GOT3 (cell line): ENCODE measurements around the gene FOSB.

Experiments
- DNase-seq: peaks from one replicate; lab custom pipeline; 2025; ENCODE audit warnings: mixed read lengths; lab: John Stamatoyannopoulos, UW

Gene FOSB

GRCh38 chr19:45442778-45443461, 24.9 kb upstream of the FOSB start:
- no peak for DNase-seq

- DNase-seq, result peak; percentile 70
Observed at GRCh38 chr19:45443462-45444317, 24.1 kb upstream of the FOSB start.

GRCh38 chr19:45444318-45445041, 23.3 kb upstream of the FOSB start:
- peak; percentile 51 for DNase-seq

- DNase-seq, result no peak
Observed at GRCh38 chr19:45445139-45445538, 22.7 kb upstream of the FOSB start.

- DNase-seq, result no peak
Observed at GRCh38 chr19:45446295-45446694, 21.5 kb upstream of the FOSB start.

- no peak for DNase-seq
Observed at GRCh38 chr19:45446944-45447343, 20.9 kb upstream of the FOSB start.

- DNase-seq, result no peak
Observed at GRCh38 chr19:45448425-45448756, 19.4 kb upstream of the FOSB start.

GRCh38 chr19:45448887-45449299, 18.9 kb upstream of the FOSB start:
- no peak for DNase-seq

- no peak for DNase-seq
Observed at GRCh38 chr19:45450012-45450333, 17.8 kb upstream of the FOSB start.

GRCh38 chr19:45451131-45451849, 16.5 kb upstream of the FOSB start:
- peak; percentile 59 for DNase-seq

- DNase-seq, result no peak
Observed at GRCh38 chr19:45451850-45452387, 15.9 kb upstream of the FOSB start.

- peak; percentile 90 for DNase-seq
Observed at GRCh38 chr19:45455707-45456499, 11.9 kb upstream of the FOSB start.

GRCh38 chr19:45456500-45456815, 11.3 kb upstream of the FOSB start:
- DNase-seq, result no peak

- no peak for DNase-seq
Observed at GRCh38 chr19:45457776-45458175, 10.0 kb upstream of the FOSB start.

- DNase-seq, result no peak
Observed at GRCh38 chr19:45460807-45461347, 6.9 kb upstream of the FOSB start.

- no peak for DNase-seq
Observed at GRCh38 chr19:45462174-45462573, 5.6 kb upstream of the FOSB start.

- no peak for DNase-seq
Observed at GRCh38 chr19:45463241-45463640, 4.6 kb upstream of the FOSB start.

- DNase-seq, result no peak
Observed at GRCh38 chr19:45464274-45464673, 3.5 kb upstream of the FOSB start.

GRCh38 chr19:45464852-45465441, 2.8 kb upstream of the FOSB start:
- DNase-seq, result no peak

GRCh38 chr19:45467115-45467455, 711 bp upstream of the FOSB start:
- DNase-seq, result no peak

- DNase-seq, result peak; percentile 88
Observed at GRCh38 chr19:45468159-45468651, 409 bp downstream of the FOSB start.
